Transverse colon (tissue), 4 donors: ENCODE measurements around the gene KRT39.

Experiments used
- CTCF ChIP-seq, 5 experiments: fragments of 200-600 bp in 3 of 5; fragments of 450-650 bp in 2 of 5; sonication (generic) in 3 of 5; IDR thresholded peaks; 1 replicate in 2 of 5; 2 replicates in 3 of 5; pipeline ENCODE4 v1.5.1; 2016 to 2017; ENCODE audit warnings: antibody characterized with exemption in 5 of 5, inconsistent platforms in 3 of 5, mild to moderate bottlenecking in 2 of 5, moderate library complexity in 1 of 5
- EP300 ChIP-seq: sonication (generic); formaldehyde crosslinking; IDR thresholded peaks from one replicate; pipeline ENCODE4 v1.6.1; 2017; ENCODE audit warnings: antibody characterized with exemption, low read depth
- POLR2A ChIP-seq: fragments of 450-650 bp; IDR thresholded peaks from one replicate; pipeline ENCODE4 v1.6.1; 2016; ENCODE audit warnings: antibody characterized with exemption, mild to moderate bottlenecking, moderate library complexity
- POLR2AphosphoS5 ChIP-seq, 3 donors: sonication (generic); formaldehyde crosslinking; IDR thresholded peaks; one replicate each; pipeline ENCODE4 v1.6.1; 2016; ENCODE audit warnings: antibody characterized with exemption in 3 of 3

GRCh38 chr17:40993084-40993483 lies 26.3 kb upstream of the KRT39 start:
- TF ChIP-seq CTCF (IDR thresholded peaks at IDR 0.05) (no peak), POLR2A (no peak), POLR2AphosphoS5 (IDR thresholded peaks at IDR 0.05) (no peak), EP300 (no peak)
